ENCODE results near the gene TMEM132C.
"Not testable (repeated sequence)": the region's sequence is repeated elsewhere in the genome, so short reads cannot be mapped to it uniquely, and the experiment has no call there.

The TMEM132C gene

DNA sequence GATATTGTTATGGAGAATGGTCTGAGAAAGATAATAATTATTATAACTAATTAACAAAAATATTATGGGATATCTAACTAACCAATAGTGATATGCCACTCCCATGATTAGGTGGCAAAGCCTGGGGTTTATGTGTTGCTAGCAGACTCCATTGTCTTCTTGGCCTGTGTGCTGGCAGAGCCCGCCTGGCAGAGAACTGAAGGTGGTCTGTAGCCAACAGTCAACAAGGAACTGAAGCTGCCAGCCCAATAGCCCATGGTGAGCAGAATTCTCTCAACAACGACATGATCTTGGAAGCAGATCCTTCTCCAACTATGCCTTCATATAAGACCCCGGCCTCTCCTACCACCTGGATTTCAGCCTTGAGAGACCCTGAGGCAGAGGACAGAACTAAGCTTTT lies 298.0 kb downstream of the TMEM132C start:
- no peak for DNase-seq (ENCODE audit: low read depth)

GRCh38 chr12:128567730-128568129 lies 300.8 kb downstream of the TMEM132C start:
- no peak for DNase-seq (ENCODE audit: low read depth)

- no peak for DNase-seq (ENCODE audit: low read depth)
Observed at GRCh38 chr12:128570191-128571065, 303.5 kb downstream of the TMEM132C start.

DNA sequence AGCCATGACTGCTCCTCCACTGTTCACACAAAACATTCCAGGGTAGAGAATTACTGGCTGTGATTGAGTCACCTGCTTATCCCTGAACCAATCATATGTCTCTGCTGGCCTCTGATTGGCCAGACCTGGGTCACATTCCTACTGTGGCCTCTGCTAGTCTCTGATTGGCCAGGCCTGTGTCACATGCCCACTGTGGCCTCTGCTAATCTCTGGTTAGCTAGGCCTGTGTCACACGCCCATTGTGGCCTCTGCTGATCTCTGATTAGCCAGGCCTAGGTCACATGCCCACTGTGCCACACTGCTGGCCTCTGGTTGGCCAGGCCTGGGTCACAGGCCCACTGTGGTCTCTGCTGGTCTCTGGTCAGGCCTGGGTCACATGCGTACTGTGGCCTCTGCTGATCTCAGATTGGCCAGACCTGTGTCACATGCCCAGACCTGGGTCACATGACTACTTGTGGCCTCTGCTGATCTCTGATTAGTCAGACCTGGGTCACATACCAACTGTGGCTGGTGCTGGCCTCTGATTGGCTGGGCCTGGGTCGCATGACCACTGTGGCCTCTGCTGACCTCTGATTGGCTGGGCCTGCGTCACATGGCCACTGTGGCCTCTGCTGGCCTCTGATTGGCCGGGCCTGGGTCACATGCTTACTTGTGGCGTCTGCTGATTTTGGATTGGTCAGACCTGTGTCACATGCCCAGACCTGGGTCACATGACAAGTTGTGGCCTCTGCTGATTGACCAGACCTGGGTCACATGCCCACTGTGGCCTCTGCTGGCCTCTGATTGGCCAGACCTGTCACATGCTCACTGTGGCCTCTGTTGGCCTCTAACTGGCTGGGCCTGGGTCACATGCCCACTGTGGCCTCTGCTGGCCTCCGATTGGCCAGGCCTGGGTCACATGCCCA lies 305.2 kb downstream of the TMEM132C start:
- no peak for DNase-seq (ENCODE audit: low read depth)

DNA sequence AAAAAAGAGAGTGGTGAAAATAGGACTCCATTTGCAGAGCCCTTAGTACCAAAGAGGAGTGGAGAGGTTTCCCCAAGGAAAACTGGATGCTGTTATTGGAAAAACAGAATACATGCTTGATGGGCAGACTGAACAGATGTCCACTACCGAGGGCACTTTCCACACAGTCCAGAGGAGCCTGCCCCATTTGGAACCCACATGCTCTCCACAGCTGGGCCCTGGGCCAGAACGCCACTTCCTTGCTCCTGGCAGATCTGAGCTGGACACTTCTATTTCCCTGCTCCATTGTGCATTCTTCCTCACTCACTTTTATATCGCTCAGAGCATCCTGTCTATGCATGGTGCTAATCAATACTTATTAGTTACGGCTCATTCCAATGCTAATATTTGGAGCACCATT lies 306.9 kb downstream of the TMEM132C start:
- DNase-seq (ENCODE audit: low read depth), result no peak

DNA sequence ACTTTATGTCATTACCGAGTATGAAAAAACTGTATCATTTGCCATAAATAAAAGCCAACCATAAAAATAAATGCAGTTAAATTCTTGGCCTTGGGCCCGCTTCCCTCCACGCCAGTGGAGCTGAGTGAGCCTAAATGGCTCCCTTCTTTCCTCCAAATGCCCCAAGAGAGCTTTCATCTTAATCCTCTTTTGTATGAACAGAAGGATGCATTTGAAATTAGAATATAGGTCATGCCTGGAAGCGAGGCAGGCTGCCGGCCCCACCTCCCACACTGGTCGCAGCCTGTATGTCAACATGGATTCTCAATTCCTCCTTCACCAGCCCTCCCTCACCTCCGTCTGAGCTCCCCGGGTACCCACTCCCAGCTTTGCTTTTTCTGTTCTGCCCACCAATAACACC lies 311.1 kb downstream of the TMEM132C start:
- DNase-seq (ENCODE audit: low read depth), result no peak

- no peak for DNase-seq (ENCODE audit: low read depth)
Observed at GRCh38 chr12:128581321-128581761, 314.4 kb downstream of the TMEM132C start.

DNA sequence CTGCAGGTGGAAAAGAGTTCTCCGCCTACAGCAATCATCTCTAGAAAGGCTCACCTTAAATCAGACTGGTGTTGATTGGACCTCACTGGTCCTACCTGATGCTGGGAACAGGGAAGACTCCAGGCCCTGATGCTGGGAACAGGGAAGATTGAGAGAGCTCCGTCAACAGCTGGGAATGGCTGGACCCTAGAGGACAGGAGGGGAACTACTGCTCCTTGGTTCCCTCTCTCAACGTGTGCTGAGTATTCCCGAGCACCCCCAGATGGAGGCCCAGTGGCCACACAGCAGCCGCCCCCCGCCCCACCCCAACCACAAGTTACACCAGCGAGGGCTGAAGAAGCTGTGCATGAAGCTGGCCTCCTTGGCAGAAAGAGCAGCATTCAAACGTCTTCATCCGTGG lies 316.5 kb downstream of the TMEM132C start:
- no peak for DNase-seq (ENCODE audit: low read depth)

GRCh38 chr12:128586451-128587029 lies 319.6 kb downstream of the TMEM132C start:
- no peak for DNase-seq (ENCODE audit: low read depth)

- no peak for DNase-seq (ENCODE audit: low read depth)
Observed at GRCh38 chr12:128587918-128588317, 320.9 kb downstream of the TMEM132C start.

DNA sequence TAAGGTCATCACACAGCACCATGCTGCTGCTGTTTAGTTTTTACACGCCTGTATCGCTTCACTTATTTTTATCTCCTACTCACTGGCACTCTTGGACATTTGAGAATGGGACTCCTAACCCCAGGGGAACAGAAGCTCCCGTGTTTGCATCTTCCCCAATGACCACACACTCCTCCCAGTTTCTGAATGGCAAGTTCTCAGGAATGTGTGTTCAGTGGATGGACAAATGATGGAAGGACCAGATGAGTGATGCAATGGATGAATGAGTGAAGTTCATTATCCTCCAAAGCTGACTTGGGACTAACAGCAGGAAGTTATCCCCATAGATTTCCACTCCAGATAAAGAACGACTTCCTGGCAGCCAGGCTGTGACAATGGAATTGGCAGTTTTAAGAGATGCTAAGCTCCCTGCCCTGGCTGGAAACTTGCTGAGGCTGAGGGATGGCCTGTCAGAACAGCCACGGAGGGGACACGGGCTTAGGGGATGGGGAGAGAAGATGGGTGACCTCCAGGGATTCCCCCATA lies 325.3 kb downstream of the TMEM132C start:
- no peak for DNase-seq (ENCODE audit: low read depth)

GRCh38 chr12:128594521-128594920 lies 327.6 kb downstream of the TMEM132C start:
- DNase-seq (ENCODE audit: low read depth), result no peak

GRCh38 chr12:128595609-128596008 lies 328.6 kb downstream of the TMEM132C start:
- DNase-seq (ENCODE audit: low read depth), result no peak

DNA sequence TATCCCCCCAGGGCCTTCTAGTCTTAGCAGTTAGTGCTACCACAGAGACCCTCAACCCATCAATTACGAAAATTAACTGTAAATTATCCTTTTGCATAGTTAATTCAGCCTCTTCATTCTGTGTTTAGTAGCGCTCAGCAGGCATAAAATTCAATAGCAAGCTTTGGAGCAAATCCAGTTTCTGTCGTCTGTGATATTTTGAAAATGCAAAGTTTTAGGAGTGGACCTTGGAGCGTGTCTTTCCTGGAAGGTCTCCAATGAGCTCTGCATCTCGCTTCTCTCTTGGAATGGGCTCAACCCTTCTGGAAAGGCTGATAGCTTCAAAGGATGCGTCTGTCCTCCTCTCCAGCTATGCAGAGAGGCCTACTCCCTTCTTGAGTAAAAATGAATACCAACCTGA lies 333.9 kb downstream of the TMEM132C start:
- no peak for DNase-seq (ENCODE audit: low read depth)

DNA sequence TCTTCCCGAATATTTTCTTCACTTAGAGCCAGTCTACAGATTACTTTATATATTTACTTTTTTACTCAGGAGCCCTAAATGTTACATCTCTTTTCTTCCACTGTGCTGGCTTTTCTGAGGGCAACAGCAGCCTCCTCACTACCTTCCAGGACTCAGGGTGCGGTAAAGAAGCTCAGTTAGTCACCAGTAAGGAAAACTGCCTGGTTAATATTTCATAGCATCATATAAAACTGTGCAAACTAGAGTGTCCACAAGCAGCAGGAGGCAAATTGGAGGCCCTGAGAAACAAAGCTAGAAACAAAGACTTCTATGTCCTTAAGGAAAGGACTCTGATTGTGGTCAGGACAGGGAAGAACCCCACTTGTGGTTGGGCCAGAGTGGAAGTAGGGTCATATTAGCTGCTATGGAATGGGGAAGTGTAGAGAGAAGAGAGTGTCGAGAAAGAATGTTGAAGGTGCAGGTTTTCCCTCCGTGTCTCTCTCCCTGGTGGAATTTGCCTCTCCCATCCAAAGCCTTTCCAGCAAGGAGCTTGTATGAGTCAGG lies 336.7 kb downstream of the TMEM132C start:
- no peak for DNase-seq (ENCODE audit: low read depth)

DNA sequence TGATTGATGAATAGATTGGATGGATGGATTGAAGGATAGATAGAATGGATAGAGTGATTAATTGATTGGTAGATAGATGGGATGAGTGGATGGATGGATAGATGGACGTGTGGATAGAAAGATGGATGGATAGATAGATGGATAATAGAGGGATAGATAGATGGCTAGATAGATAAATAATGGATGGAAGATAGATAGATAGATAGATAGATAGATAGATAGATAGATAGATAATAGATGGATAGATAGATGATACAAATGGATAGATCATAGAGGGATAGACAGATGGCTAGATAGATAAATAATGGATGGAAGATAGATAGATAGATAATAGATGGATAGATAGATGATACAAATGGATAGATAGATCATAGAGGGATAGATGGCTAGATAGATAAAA lies 337.2 kb downstream of the TMEM132C start:
- DNase-seq (ENCODE audit: low read depth), result not testable (repeated sequence)

- no peak for DNase-seq (ENCODE audit: low read depth)
Observed at GRCh38 chr12:128606051-128606450, 339.1 kb downstream of the TMEM132C start.

GRCh38 chr12:128606538-128606937 lies 339.6 kb downstream of the TMEM132C start:
- no peak for DNase-seq (ENCODE audit: low read depth)

DNA sequence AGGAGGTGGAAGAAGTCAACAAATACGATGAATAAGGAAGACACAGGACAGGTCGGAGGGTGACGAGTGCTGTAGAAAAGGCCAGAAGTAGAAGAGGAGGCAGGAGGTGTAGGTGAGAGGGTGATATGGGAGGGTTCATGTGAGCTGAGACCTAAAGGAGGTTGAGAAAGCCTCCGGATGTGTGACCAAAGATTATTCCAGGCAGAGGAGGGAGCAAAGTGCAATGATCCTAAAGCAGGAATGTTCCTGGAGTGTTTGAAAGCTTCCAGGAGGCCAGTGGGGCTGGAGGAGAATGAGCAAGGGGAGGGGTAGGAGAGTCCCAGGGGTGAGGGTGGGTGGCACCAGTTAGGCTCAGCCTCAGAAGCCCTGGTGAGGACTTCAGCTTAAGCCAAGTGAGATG lies 340.0 kb downstream of the TMEM132C start:
- no peak for DNase-seq (ENCODE audit: low read depth)

- DNase-seq (ENCODE audit: low read depth), result no peak
Observed at GRCh38 chr12:128607641-128608040, 340.7 kb downstream of the TMEM132C start.

DNA sequence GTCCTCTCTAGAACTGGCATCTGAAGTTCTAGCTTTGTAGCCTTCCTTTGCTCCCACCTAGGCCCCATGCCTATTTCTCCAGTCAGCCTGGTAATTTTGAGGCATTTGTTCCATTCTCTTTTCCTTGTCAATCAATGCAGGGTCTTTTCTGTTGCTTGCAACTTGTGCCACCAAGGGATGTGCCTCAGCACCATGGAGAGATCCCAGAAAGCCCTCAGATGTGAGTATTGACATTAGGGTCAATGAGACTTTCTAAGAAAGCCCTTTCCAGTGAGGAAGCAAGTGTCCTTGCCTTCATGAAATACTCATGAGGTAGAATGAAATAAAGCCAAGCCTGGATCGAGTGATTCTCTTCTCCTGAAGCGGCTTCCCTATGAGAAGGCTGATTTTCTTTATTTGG lies 342.9 kb downstream of the TMEM132C start:
- no peak for DNase-seq (ENCODE audit: low read depth)

GRCh38 chr12:128611736-128612135 lies 344.8 kb downstream of the TMEM132C start:
- DNase-seq (ENCODE audit: low read depth), result no peak
